ENCODE data around the gene LRP1. TPM values are rescaled to one million over a fixed set of nuclear protein-coding genes. Genes with fewer than 3 reads are reported as not detected.

The LRP1 gene
- total RNA-seq, 2 donors from 2014 or later = 107 to 123 TPM

GRCh38 chr12:57209916-57210315 is 81.6 kb downstream of the LRP1 start:
- H3K9me3 ChIP-seq = no peaks in the 10 kb centered on the region
- peaks cover 7% of the 10 kb centered on the region for H3K36me3 ChIP-seq
- no peak overlapping the region for H3K4me3 ChIP-seq
- DNase-seq = no peak
- peaks cover 5% of the 10 kb centered on the region for H3K4me1 ChIP-seq
- no peak overlapping the region for H3K27ac ChIP-seq
- peaks cover 6% of the 10 kb centered on the region for H3K27me3 ChIP-seq
- no peak for TF ChIP-seq CTCF (IDR thresholded peaks at IDR 0.05)
- intact Hi-C loops (cut with DNase I) = no loop called here
- H3K9ac ChIP-seq (ENCODE audit: low read depth in 2 of 2, low read length in 2 of 2) = no peak overlapping the region

GRCh38 chr12:57210461-57210860 is 82.2 kb downstream of the LRP1 start:
- TF ChIP-seq CTCF (IDR thresholded peaks at IDR 0.05) = no peak
- H3K27me3 ChIP-seq = peaks cover 11% of the 10 kb centered on the region
- H3K36me3 ChIP-seq = peaks cover 7% of the 10 kb centered on the region
- DNase-seq = no peak
- no peak overlapping the region for H3K27ac ChIP-seq
- H3K9ac ChIP-seq (ENCODE audit: low read depth in 2 of 2, low read length in 2 of 2) = no peak overlapping the region
- intact Hi-C loops (cut with DNase I) = no loop called here
- H3K4me3 ChIP-seq = no peak overlapping the region
- H3K9me3 ChIP-seq = no peaks in the 10 kb centered on the region
- peaks cover 5% of the 10 kb centered on the region for H3K4me1 ChIP-seq

GRCh38 chr12:57210926-57211692 is 82.8 kb downstream of the LRP1 start:
- Histone ChIP-seq H3K4me1 (peaks cover 5% of the 10 kb centered on the region), H3K9ac (ENCODE audit: low read depth in 2 of 2, low read length in 2 of 2) (no peak overlapping the region), H3K27me3 (peaks cover 18% of the 10 kb centered on the region), H3K27ac (no peak overlapping the region), H3K36me3 (peaks cover 7% of the 10 kb centered on the region), H3K9me3 (no peaks in the 10 kb centered on the region), H3K4me3 (no peak overlapping the region)
- intact Hi-C loops (cut with DNase I) = no loop called here
- TF ChIP-seq CTCF (IDR thresholded peaks at IDR 0.05) = no peak
- no peak for DNase-seq

GRCh38 chr12:57211791-57212700 is 83.8 kb downstream of the LRP1 start:
- Histone ChIP-seq H3K4me1 (peaks cover 10% of the 10 kb centered on the region), H3K27me3 (peaks cover 26% of the 10 kb centered on the region), H3K27ac (no peak overlapping the region), H3K9me3 (no peaks in the 10 kb centered on the region), H3K4me3 (no peak overlapping the region), H3K9ac (ENCODE audit: low read depth in 2 of 2, low read length in 2 of 2) (peak overlapping the region in 1 of 2 donors; percentile 32), H3K36me3 (no peaks in the 10 kb centered on the region)
- DNase-seq = no peak
- intact Hi-C loops (cut with DNase I) = loop anchor here (2.0 kb wide), 1 partner anchor 27 kb away; no protein-coding TSS in a partner anchor
- TF ChIP-seq CTCF (IDR thresholded peaks at IDR 0.05) = no peak

- DNase-seq = no peak
- no peaks in the 10 kb centered on the region for H3K9me3 ChIP-seq
- H3K4me3 ChIP-seq = no peak overlapping the region
- intact Hi-C loops (cut with DNase I) = loop anchor here (2.0 kb wide), 1 partner anchor 26 kb away; no protein-coding TSS in a partner anchor
- peaks cover 15% of the 10 kb centered on the region for H3K4me1 ChIP-seq
- H3K27me3 ChIP-seq = peaks cover 32% of the 10 kb centered on the region
- H3K9ac ChIP-seq (ENCODE audit: low read depth in 2 of 2, low read length in 2 of 2) = peak overlapping the region in 1 of 2 donors; percentile 32
- H3K36me3 ChIP-seq = no peaks in the 10 kb centered on the region
- TF ChIP-seq CTCF (IDR thresholded peaks at IDR 0.05) = no peak
- H3K27ac ChIP-seq = no peak overlapping the region
These were observed 84.4 kb downstream of the LRP1 start for GRCh38 chr12:57212701-57213057.
